GM18517 (cell line): ENCODE data around the gene KCNIP2.

ENCODE experiments used
- ATAC-seq: cut with Tn5 transposase; IDR thresholded peaks from one replicate; pipeline ENCODE4 v1.9.1; 2021; ENCODE audit warnings: mild to moderate bottlenecking, moderate library complexity; ENCODE audit not compliant: unreplicated experiment

The KCNIP2 gene

DNA sequence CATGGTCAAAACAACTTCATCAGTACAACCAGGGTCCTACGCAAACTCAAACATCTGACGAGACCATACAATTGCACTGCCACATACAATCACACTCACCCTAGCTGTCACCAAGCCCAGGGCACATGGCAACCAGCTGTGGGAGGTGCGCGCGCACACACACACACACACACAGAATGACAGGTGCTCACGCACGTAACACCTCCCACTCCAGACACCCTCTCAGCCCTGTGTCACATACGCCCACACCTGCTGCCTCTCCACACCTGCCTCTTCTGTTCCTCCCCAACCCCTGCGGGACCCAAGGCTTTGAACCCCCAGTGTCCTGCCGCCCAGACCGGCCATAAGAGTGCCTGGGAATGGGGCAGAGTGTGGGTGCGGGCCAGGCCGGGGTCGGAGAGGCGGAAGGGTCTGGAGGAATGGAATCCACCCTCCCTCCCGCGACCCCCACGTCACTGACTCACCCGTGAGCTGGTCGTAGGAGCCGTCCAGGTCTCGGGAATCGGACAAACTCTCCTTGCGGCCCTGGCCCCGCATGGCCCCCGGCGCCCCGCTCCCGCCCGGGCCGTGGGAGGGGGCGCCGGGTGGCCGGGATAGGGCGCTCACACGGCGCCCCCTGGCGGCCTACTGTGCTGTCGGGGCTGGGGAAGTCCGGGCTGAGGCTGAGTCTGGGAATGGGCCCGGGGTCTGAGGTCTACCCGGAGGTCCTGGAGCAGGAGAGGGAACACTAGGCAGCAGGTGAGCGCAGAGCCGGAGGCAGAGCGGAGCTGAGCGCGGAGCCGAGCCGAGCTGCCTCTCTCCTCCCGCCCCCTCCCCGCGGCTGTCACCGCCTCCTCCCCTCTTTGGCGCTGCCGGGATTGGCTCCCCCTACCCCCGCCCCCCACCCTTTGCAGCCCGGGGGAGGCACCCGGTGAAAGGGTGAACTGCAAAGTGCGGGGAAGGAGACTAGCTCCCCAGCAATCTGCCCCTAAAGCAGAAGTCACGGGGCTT, at the start of gene KCNIP2:
KCNIP2 (minus strand) TSS at position 769 of the 990 bp plus-strand sequence; CDS start at position 537, 232 bp downstream.
- no peak for ATAC-seq

- no peak for ATAC-seq
These were observed 49.3 kb upstream of the KCNIP2 start for GRCh38 chr10:101892782-101893391.

DNA sequence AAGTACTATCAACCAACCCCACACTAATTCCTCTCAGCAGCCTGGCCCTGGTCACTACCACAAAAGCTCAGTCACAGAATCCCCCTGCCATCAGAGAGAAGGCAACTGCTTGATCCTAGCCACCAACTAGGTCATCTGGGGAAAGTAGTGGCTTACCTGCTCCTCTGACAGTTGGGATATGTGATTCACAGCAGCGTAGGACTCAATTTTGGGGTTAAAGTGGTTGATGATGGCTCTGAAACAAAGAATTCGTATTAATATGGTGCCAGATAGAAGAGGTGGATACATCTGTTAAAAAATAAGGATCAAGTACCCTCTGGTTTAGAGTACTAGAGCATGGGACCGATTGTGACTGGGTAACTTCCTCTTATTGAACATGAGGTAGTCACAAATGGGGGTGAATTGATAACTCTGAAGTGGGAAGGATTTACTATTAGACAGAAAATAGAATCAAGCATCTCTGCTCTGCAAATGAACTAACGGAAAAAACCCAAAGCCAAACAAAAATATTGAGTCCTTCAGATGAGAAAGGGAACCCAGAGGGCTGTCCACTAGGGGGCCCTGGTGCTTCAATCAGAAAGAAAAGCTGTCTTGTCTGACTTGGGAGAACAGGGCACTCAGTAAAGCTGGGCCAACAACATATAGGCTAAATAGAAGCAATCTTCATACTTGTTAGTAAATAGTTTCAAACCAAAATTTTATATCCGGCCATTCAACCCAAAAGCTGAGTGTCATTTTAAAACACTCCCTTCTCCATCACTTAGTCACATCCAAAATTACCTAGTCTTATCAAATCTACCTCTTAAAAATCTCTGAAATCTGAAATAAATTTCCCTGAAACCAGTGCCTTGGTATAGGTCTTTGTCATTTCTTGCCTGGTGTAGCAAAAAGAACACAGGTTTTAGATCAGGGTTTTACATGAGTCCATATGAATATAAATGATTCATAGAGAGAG, 45.9 kb upstream of the KCNIP2 start:
- ATAC-seq, result no peak

GRCh38 chr10:101888251-101888949, 44.8 kb upstream of the KCNIP2 start:
- ATAC-seq, result no peak

- ATAC-seq, result no peak
These were observed 44.2 kb upstream of the KCNIP2 start for GRCh38 chr10:101887775-101888174.

GRCh38 chr10:101886521-101887312, 43.1 kb upstream of the KCNIP2 start:
- ATAC-seq, result no peak

GRCh38 chr10:101881036-101881774, 37.6 kb upstream of the KCNIP2 start:
- ATAC-seq, result no peak

- ATAC-seq, result no peak
These were observed 36.6 kb upstream of the KCNIP2 start for GRCh38 chr10:101880232-101880573.

- ATAC-seq, result no peak
These were observed 36.0 kb upstream of the KCNIP2 start for GRCh38 chr10:101879456-101880231.

- no peak for ATAC-seq
These were observed 35.3 kb upstream of the KCNIP2 start for GRCh38 chr10:101878869-101879268.

DNA sequence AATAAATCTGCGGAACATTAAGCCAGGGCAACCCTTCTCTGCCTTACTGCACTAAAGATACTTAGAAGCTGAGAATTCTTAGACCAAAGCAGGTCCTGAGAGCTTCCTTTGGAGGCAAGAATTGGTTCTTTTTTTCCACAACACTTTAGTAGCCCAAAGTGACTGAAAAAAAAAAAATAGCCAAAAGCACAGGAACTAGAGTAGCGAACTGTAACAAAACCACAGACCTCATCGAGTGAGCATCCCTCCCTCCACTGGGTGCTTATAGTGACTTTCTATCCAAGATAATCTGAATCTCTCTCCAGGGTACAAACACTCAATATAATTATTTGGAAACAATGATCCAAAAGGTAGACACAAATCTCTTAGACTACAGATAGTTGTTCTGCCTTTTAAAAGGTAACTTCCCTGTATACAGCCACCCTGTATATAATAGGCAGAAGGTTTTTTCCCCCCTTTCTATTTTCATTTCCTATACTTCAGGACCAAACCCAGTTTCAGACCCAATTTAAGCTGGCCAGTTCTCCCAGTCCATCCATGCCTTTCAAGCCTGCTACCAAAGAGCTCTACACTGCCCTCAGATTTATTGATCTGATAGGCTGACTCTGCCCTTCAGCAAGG, 31.6 kb upstream of the KCNIP2 start:
- no peak for ATAC-seq

DNA sequence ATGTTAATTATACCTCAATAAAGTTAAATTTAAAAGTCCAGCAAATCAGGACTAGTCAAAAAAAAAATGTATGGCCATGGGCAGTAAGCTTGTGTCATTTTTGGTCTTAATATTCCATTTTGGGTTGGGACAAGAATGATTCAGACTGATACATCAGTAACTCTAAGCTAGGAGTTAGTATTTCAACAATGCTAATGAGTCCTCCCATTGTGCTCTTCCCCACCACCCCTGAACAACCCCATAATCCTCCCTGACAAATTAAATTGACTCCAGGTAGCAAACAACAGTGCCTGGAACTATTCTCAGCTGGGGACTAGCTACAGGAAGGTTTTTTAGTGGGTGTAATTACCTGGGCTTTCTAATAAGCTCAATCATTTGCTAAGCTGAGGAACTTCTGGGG, 30.7 kb upstream of the KCNIP2 start:
- ATAC-seq, result no peak

- ATAC-seq, result no peak
These were observed 24.3 kb upstream of the KCNIP2 start for GRCh38 chr10:101867931-101868330.

DNA sequence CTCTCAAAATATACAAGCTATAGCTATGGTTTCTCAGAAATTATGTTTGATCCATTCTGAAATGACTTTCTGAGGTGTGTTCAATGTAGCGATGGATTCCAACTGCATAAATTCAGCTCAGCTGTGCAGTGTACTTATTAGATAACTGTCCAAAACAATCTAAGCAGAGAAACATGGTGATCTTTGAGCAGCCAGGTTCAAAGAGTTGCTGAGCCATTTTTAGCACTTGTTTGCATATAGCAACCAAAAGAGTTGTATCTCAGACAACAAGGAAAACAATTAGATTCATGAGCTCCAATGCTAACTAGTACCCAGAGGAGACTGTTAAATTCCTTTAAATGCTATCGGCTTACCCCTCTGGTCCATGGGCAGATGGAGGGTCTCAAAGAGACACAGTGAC, 15.9 kb upstream of the KCNIP2 start:
- ATAC-seq, result peak; percentile 41

GRCh38 chr10:101858723-101859500, 15.3 kb upstream of the KCNIP2 start:
- ATAC-seq, result peak; percentile 79

GRCh38 chr10:101857802-101858476, 14.3 kb upstream of the KCNIP2 start:
- no peak for ATAC-seq
